Retina (tissue), 1 donor: Measurements from ENCODE around the gene NFIA.
"Not testable (repeated sequence)": the region's sequence is repeated elsewhere in the genome, so short reads cannot be mapped to it uniquely, and the experiment has no call there.

ENCODE experiments used
- DNase-seq: peaks from one replicate; pipeline ENCODE4 v3.0.0-alpha.2; 2016

Gene NFIA

DNA sequence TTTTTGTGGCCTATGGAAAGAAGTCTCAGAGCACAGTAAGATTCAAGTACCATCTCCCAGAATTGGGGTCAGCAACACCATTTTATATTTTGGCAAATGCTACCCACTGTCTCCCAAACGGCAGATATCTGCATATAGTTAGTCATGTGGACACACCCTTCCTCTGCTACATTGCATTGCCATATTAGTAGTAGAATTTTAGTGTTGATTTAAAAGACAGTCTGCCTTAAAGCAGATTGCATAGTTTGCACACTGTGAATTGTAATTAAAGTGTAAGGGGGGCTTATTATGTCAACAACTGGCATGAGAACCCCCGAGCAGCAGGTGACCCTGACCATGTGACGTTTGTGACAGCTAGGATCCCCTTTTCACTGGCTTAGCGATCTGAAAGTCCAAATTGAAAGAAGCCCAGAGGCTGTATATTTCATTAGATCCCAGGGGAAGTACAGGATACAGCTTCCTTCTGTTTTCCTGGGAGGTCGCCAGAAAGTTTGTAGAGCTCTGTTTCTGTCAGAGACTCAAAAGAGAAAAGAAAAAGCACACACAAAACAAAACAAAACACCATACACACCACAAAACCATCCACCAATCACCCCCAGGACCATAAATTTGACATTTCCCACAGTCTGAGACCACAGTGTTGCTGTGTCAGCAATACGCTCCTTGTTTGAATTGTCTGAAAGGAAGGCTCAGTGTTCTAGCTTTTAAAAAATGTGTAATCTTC is 172.4 kb downstream of the NFIA start:
- no peak for DNase-seq

DNA sequence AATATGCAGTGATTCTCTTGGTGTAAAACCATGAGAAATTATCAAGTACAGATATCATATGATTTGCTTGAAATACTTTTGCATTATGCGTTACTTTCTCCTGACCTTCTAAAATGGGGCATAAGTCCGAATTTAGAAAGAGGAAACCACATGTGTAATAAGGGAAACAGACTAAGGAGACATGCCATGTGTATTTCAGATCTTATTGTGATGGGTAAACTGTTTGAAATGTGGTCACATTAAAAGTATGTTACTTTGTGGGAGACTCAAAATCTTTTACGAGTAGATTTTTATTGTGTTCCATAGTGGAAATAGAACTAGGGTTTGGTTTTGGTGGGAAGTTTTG is 173.0 kb downstream of the NFIA start:
- DNase-seq = no peak

DNA sequence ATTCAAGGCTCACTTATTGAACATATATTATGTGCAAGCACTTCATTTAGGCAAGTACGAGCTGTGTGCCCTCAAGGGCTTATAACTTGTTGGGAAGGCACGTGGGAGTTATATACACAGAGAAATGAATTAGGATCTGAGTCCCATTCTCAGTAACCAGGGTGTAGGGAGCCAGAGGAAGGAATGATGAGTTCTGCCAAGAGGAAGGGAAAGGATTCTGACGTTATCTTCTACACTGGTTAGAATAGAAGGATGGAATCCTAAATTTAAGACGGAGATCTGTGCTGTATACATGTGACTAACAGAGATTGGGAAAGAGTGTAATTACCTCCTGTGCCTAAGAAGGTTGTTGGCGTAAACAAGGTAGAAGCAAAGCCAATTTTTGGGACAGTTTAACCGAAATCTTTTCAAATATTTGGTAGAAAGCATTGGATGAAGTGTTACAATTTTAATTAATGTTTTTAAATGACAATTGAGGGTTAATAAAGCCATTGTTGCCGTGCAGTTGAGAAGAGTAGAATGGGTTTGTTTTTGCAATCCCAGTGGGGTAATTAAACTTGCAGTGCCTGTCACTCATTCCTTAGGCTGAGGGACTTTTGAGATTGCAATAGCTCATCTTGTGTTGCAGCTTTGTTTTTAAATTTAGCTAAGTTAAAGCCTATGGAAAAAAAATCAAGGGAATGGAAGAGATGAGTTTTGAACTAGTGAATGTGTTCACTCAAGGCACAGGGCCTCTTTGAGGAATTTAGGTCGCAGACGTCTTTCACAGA is 177.2 kb downstream of the NFIA start:
- no peak for DNase-seq

DNA sequence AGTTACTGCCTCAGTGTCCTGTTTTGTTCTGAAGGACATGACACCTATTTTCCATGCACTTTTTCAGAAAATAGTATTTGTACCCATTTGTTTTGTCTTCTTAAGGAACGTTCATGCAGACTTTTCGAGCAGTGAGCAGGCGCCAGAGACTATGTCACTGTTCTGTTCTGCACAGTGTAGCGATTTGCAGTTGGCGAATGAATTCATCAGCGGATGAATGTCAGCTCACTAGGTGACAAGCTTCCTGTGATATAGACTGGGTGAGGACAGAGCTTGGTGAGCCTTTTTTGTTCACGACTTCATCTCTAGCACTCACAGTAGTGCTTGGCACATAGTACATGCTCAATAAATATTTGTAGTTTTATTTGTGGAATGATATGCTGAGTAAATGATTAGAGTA is 177.8 kb downstream of the NFIA start:
- no peak for DNase-seq

DNA sequence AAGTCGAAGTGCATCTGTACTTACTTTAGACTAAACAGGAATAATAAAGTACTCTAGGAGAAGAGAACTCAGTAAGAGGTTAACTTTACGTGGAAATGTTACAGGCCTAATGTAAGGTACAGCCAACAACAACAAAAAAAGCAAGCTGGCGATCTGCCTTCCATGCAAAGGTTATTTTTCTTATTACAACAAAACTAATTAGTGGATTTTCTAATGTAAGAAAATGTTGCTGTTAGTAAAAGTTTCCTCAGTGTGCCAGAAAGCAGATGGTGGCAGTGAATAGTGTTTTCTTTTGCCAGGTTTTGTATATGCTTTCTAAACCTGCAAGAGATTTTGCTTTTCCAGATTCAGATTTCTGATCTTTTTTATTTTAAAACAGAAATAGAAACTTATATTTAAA is 179.2 kb downstream of the NFIA start:
- DNase-seq = no peak

DNA sequence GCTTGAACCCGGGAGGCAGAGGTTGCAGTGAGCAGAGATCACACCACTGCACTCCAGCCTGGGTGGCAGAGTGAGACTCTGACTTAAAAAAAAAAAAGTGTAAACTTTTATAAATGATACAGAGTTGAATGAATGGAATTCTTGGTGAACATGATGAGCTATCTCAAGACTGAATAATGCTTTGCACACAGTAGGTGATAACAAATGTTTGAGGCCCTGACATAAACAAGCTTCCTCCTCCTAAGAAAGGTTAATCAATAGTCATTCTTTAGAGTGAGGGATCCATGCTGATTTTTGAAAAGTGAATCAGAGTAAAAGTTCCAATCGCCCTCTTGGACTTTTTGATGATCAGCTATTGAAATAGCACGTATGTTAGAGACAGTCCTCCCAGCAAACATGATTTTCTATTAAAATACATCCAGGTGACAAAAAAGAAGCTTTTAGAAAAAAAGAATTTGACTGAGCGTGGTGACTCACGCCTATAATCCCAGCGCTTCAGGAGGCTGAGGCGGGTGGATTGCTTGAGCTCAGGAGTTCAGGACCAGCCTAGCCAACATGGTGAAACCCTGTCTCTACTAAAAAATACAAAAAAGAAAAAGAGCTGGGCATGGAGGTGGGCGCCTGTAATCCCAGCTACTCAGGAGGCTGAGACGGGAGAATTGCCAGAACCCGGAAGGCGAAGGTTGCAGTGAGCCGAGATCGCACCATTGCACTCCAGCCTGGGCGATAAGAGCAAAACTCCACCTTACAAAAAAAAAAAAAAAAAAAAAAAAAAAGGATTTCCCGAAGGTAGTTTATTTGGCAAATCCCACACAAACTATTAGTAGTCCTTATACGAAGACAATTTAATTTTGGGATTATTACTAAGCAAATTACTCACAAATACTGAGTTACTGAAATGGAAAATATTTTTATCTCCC is 181.8 kb downstream of the NFIA start:
- DNase-seq = no peak

DNA sequence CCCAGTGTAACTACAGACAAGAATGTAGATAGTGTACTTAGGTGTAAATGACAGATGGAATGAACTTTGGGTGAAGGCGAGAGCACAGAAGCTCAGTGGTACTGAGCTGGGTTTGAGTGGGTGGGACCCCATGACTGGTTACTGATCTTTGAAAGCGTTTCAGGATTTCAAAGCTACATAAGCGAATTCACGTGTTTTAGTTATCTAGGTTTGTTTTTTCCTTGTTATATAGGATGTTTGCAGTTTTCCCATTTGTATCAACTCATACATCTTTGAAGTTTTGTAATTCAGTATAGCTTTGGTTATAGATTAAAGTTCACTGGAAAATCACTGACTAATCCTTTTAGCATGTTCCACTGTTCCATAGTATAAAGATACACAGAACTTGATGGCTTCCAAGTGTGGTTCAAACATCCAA is 182.5 kb downstream of the NFIA start:
- no peak for DNase-seq

DNA sequence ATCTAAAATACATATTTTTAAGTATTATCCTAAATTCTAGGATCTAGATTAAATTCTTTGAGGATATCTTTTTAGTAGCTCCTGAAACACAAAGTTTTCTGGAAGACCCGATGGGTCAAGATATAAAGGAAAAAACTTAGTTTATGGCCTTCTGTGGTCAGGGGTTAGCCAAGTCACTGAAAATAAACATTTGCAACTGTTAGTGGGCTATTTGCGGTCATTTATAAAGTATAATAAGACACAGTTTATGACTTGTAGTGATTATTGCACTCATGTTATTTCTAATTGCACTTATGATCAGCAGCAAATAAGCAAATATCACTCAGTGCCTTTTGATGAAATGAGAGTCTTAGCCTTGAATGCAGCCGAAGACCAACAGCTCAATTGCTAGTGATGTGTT is 183.3 kb downstream of the NFIA start:
- no peak for DNase-seq

DNA sequence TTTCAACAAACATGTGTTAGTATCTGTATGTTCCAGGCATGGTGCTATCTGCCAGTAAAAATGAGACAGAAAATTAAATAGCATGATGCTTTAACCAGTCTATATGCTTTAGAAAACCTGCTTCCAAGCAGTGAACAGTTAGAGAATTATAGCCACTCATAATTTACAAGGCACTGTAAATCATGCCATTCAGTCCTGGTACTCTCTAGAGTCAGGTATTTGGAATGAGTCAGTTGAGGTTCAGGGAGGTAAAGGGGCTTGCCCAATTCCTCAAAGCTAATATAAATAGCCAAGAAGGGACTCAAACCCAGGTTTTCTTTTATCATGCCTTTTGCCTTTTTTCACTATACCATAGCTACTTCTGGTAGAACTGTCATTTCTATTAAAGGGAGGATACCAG is 184.4 kb downstream of the NFIA start:
- no peak for DNase-seq

DNA sequence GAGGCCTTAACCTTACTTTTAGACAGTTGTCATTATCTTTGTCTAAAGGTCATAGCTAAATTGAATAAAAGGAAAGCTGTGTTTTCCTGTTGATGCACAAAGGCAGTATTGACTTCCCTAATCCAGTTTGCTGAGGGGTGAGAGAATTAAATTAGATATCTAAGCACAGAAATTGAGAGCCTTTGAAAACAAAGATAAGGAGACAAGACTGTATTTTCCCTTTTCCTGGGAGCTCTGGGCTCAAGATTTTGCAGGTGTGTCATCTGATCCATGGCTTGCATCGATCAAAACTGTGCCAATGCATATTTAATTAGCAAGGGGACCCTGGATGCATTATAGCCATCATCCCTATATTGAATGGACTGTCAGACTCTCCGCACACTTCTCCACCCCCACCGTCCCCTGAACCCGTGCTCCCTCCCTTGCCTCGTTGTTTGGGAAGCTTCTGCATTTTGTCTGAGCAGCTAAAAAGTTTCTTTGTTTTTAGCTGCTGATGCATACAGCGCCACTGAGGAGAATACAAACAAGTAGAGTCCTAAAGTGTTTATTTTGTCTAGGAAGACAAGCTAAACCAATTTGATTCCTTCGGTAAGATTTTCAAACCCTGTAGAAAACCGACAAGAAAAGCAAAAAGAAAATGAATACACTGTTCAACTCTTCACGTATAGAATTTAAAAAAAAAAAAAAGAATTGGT is 186.3 kb downstream of the NFIA start:
- DNase-seq = peak; percentile 29

DNA sequence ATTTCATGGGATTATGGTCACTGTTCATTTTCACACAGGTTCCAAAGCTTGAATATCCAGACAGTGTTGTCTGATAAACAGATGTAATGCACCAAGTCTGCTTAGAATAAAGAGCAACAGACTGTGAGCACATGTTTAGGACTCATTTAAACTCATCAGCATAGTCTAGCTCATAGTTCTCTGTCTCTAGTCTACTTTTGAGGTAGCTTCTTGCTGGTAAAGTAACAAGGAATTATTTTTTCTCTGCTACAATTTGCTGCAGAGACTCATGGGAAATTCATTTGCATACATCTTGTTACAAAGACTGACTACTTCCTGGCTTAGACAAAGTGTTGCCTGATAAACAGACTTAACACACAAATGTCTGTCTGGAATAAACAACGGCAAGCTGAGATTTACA is 187.2 kb downstream of the NFIA start:
- no peak for DNase-seq

DNA sequence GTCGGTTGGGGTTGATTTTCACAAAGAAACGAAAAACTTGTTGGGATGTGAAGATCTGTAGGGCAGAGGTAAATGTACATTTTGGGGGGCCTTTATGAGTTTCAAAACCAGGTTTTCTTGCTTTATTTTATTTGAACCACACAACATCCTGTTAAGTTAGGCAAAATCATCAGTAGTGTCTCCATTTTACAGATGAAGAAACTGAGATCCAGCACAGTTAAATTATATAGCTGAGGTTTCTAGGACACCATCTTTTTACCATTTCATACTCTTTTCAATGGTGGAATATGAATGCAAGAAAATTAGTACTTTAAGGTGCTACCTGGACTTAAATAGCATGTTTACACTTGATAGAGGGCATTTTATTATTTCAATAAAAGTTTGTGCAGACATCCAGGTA is 187.7 kb downstream of the NFIA start:
- DNase-seq = no peak

DNA sequence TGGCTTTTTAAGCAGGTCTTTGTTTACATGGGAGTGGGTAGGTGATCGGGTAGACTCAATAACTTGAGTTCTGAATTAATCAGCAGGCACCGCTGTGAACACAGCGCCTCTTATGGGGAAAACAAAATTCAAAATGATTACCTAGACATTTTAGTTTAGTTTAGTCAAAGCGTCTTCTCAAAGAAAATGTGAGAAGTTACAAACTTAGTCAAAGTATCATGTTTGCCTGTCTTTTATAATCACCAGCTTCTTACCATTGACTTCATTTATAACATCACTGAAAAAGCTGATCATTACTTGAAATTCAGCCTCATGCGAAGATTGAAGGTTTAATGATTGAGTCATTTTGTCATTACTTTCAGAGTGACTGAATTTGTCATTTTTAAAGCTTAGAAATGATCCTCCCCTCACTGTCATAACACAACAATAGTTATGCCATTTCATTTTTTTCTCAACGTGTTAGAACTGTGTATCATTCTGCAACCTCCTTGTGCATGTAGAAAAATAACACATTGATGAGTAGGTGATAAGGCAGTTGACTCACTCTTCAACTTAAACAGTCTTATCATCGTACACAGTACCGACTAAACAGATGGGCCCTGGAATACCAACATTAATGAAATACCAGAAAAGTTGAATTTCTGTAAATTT is 188.5 kb downstream of the NFIA start:
- DNase-seq = no peak

DNA sequence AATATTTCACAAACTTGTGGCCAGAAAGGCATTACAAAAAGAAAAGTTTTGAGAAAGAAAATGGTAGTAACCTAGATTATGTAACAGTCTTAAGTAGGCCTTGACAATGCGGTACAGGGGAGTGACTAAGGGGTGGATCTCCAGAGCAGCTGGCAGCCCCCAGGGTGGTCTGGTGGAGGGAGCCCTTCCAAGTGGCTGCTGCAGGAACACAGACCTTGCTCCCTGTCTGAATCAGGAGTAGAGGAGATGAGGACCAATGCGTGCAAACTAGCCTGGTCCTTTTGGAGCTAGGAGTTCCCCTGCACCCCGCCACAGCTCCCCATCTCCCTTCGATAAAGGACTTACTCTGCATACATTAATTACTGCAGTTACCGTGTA is 189.0 kb downstream of the NFIA start:
- DNase-seq = no peak

DNA sequence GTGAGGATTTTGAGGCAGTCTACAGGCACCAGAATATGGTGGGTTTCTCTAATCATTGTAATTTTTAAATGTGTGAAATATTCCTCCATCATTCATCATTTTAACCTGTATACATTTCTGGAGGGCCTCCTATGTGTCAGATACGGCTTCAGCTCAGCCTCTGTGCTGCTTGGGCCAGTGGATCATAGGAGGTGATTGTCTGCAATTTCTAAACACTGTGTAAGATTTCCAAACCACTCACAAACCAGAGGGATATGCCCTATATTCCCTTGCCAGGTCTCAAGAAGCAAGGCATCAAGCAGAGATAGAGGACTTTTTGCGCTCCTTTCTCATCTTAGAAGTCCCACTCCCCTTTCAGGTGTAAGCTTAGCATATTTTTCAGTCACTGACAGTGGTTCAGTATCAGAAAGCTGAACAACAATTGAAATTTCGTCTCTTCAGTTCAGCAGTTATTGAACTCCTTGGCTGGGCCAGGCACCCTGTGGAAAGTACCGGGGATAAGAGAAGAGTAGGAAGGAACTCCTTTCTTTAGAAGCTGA is 190.9 kb downstream of the NFIA start:
- DNase-seq = no peak

DNA sequence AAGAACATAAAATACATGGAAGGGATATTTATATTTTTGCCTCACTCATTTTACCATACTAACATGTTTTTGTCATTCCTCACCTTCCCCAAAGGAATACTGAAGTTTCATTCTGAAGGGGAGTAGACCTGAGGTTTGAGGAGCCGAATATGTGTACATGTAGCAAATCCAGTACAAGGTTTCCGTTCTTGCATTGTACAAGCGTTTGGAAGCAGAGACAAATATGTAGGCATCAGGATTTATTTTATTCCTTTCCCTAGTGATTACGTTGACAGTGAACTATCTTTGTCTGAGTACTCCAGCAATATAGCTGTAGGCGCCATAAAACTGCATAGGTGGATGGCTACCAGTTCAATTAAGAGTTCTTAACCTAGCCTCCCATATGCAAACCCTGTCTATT is 191.5 kb downstream of the NFIA start:
- no peak for DNase-seq

DNA sequence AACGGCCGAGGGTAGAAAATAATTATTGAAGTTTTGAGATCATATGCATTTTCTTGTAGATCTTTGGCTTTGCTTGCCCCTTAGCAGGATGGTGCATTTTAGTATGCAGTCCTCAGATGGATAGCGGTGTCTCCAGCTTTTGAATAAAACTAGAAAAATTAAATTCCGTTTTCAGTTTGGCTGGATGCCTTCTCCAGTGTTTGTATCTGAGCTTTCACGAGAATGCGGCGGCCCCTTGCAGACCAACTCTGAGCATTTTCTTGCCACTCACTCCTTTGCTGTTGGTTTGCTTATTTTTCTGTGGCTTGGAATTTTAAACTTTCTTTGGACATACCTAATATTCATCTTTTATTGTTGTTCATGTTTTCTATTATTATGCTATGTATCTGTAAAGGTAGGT is 192.6 kb downstream of the NFIA start:
- DNase-seq = no peak

DNA sequence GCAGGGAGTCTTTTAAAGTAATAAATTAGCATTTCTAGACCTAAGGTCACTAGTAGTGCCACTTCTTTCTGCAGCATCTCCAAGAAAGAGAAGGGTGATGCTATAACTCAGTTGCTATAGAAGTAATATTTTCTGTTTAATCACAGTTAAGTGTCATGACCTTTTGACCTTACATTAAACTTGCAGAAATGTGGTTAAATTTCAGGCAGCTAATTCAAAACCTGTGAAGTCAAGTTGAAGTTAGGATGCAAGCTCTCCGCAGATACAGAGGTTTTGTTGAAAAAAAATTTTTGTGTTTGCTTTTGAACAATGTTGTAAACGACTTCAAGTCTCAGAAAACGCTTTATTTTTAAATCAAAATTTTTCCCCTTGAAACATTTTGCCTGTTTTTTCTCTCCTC is 193.9 kb downstream of the NFIA start:
- no peak for DNase-seq

DNA sequence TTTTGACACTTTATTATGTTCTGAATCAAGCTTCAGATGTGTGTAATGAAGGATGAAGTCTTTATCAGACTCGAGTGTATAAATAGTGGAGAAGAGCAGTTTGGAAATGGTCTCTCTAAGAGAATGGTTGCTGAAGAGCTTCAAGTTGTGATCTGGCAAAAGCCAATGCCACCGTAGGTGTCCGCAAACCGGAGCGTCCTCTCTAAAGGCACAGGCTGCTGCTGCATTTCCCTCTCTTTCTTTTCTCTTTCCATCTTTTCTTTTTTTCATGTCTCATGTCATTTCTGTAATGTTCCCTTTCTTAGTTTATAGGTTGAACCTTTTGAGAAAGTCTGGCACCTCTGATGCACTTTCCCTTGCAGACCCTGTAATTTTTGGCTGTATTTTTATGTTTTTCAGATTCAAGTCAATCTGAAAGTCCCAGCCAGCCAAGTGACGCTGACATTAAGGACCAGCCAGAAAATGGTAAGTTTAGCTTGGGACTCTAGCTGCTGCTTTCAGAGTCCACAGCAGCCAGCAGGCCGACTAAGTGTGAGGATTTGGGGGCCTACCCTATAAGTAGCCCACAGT is 194.8 kb downstream of the NFIA start:
- DNase-seq = no peak

DNA sequence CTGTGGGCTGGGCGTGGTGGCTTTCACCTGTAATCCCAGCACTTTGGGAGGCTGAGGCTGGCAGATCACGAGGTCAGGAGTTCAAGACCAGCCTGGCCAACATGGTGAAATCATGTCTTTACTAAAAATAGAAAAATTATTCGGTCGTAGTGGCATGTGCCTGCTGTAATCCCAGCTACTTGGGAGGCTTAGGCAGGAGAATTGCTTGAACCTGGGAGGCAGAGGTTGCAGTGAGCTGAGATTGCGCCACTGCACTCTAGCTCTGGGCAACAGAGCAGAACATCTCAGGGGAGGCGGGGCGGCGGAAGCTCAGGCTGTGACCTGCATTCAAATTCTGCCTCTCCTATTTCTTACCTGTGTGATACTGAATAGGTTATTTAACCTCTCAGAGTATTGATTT is 196.1 kb downstream of the NFIA start:
- not testable (repeated sequence) for DNase-seq

DNA sequence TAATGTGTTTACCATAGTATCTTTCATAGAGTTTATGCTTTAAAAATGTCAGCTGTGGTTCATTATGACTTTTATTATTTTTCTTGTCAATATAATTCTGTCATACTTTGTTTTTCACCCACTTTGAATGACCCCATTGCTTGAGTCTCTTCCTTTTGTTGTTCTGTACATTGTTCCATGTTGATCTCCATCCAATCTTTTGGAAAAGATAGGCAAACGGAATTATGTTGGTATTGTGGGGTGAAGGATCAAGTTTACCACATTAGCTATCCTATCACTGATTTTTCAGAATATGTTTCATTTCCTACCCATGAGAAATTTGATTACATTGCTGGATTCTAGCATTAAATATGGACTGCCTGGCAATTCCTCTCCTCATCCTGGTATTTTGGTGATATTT is 196.6 kb downstream of the NFIA start:
- DNase-seq = no peak

DNA sequence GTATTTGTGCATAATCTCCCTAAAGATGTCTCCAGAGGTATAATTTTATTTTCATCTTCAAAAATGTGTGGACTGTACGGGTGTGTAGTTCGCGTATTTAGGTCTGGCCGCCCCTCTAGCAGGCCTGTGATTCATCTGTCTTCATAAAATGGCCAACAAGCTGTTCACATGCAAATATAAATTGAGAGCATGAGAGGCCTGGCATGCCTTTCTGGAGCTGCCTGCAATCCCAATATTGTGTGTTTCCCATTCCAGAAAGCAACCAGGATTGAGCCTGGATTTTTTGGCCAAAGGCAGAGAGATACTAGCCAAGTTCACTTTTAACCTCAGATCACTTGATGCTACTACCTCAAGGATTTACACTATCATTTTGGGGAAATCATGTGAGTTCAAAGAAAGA is 197.2 kb downstream of the NFIA start:
- no peak for DNase-seq
